Suprapubic skin (tissue), 4 donors: ENCODE measurements around the gene CDH13.

ENCODE experiments used
- EP300 ChIP-seq: sonication (generic); formaldehyde crosslinking; IDR thresholded peaks from one replicate; pipeline ENCODE4 v1.6.1; 2017; ENCODE audit warnings: antibody characterized with exemption
- POLR2A ChIP-seq, 2 donors: fragments of 450-650 bp; IDR thresholded peaks; one replicate each; pipeline ENCODE4 v1.6.1; 2017; ENCODE audit warnings: antibody characterized with exemption in 2 of 2, mild to moderate bottlenecking in 2 of 2, moderate library complexity in 2 of 2
- POLR2AphosphoS5 ChIP-seq, 3 donors: sonication (generic); formaldehyde crosslinking; IDR thresholded peaks; one replicate each; pipeline ENCODE4 v1.6.1; 2017; ENCODE audit warnings: antibody characterized with exemption in 3 of 3
- TF ChIP-seq, protein P1 (sequence below), 2 donors: fragments of 200-600 bp in 1 of 2; fragments of 450-650 bp in 1 of 2; sonication (generic) in 1 of 2; IDR thresholded peaks; one replicate each; pipeline ENCODE4 v1.5.1; 2016 to 2019; ENCODE audit warnings: antibody characterized with exemption in 2 of 2, mild to moderate bottlenecking in 1 of 2, moderate library complexity in 1 of 2

GRCh38 chr16:83054283-83054682 lies 427.5 kb downstream of the CDH13 start:
- TF ChIP-seq, protein P1, sequence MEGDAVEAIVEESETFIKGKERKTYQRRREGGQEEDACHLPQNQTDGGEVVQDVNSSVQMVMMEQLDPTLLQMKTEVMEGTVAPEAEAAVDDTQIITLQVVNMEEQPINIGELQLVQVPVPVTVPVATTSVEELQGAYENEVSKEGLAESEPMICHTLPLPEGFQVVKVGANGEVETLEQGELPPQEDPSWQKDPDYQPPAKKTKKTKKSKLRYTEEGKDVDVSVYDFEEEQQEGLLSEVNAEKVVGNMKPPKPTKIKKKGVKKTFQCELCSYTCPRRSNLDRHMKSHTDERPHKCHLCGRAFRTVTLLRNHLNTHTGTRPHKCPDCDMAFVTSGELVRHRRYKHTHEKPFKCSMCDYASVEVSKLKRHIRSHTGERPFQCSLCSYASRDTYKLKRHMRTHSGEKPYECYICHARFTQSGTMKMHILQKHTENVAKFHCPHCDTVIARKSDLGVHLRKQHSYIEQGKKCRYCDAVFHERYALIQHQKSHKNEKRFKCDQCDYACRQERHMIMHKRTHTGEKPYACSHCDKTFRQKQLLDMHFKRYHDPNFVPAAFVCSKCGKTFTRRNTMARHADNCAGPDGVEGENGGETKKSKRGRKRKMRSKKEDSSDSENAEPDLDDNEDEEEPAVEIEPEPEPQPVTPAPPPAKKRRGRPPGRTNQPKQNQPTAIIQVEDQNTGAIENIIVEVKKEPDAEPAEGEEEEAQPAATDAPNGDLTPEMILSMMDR (IDR thresholded peaks at IDR 0.05), result no peak
- TF ChIP-seq EP300 (no peak), POLR2A (IDR thresholded peaks at IDR 0.05) (no peak), POLR2AphosphoS5 (IDR thresholded peaks at IDR 0.05) (no peak)
